ENCODE measurements around the gene ACP7. TPM values are rescaled to one million over a fixed set of nuclear protein-coding genes. Genes with fewer than 3 reads are reported as not detected.
A peak's percentile ranks its signal among the peaks of the same experiment; 100 is the strongest.
"Not testable (repeated sequence)": the region's sequence is repeated elsewhere in the genome, so short reads cannot be mapped to it uniquely, and the experiment has no call there.

Gene ACP7
- total RNA-seq, 1 donor from 2014 or later: not detected

- ATAC-seq: no peak
- Histone ChIP-seq H3K36me3 (no peaks in the 10 kb centered on the region), H3K4me1 (peaks cover 69% of the 10 kb centered on the region), H3K4me3 (no peak overlapping the region), H3K27me3 (ENCODE audit: low read depth) (no peaks in the 10 kb centered on the region), H3K27ac (no peak overlapping the region), H3K9me3 (no peaks in the 10 kb centered on the region)
- TF ChIP-seq CTCF (IDR thresholded peaks at IDR 0.05): no peak
- no peak for DNase-seq
- intact Hi-C loops (cut with DNase I): no loop called here
Observed at GRCh38 chr19:39140594-39140993, 56.4 kb downstream of the ACP7 start.

DNA sequence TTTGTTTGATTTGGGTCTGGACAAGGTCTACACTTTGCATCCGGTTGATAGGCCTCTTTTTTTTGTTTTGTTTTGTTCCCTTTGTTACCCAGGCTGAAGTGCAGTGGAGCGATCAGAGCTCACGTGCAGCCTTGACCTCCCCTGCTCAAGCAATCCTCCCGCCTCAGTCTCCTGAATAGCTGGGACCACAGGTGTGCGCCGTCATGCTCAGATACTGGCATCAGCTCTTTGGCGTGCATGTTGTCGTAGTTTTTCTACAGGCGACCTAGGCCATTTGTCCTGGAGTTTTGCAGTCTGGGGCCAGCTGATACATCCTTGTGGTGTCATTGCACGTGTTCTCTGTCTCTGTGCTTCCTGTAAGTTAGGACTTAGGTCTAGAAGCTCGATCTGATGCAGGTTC, 57.8 kb downstream of the ACP7 start:
- Histone ChIP-seq H3K4me3 (no peak overlapping the region), H3K4me1 (peaks cover 70% of the 10 kb centered on the region), H3K36me3 (no peaks in the 10 kb centered on the region), H3K9me3 (no peaks in the 10 kb centered on the region), H3K27me3 (ENCODE audit: low read depth) (no peaks in the 10 kb centered on the region), H3K27ac (no peak overlapping the region)
- no peak for TF ChIP-seq CTCF (IDR thresholded peaks at IDR 0.05)
- intact Hi-C loops (cut with DNase I): no loop called here
- ATAC-seq (no peak), DNase-seq (no peak)

DNA sequence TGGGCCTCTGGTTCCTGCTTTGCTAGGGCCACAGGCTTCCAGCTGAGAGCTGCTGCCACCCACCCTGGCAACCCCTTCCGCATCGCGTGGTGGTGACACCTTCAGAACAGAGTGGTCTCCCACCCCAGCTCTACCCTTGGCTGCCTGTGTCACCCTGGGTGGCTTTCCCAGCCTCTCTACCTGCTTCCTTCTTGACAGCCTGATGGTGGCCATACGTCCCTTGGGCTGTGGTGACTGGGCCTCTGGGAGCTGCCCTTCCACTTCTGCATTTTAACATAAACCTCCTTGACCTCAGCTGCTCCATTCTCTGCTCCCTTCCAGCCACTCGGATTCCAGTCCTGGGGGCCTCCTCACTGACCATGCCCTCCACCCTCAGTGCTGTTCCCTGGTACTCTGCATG, 58.5 kb downstream of the ACP7 start:
- Histone ChIP-seq H3K27me3 (ENCODE audit: low read depth) (no peaks in the 10 kb centered on the region), H3K4me3 (no peak overlapping the region), H3K4me1 (peaks cover 70% of the 10 kb centered on the region), H3K36me3 (no peaks in the 10 kb centered on the region), H3K9me3 (no peaks in the 10 kb centered on the region), H3K27ac (no peak overlapping the region)
- no peak for ATAC-seq
- intact Hi-C loops (cut with DNase I): no loop called here
- DNase-seq: no peak
- no peak for TF ChIP-seq CTCF (IDR thresholded peaks at IDR 0.05)

DNA sequence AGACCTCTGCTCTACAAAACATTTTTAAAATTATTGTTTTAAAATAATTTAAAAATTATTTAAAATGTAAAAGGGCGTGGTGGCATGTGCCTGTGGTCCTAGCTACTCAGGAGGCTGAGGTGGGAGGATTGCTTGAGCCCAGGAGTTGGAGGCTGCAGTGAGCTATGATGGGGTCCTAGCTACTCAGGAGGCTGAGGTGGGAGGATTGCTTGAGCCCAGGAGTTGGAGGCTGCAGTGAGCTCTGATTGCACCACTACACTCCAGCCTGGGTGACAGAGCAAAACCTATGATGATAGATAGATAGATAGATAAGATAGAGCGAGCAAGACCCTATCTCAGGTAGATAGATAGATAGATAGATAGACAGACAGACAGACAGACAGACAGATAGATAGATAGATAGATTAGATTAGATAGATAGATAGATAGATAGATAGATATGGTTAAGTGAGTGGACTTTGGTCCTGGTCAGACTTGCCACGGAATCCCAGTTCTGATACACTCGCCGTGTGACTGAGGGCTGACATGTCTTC, 59.7 kb downstream of the ACP7 start:
- peak overlapping the region; percentile 73 for H3K27ac ChIP-seq
- H3K27me3 ChIP-seq (ENCODE audit: low read depth); ATAC-seq; H3K36me3 ChIP-seq; DNase-seq; H3K9me3 ChIP-seq; intact Hi-C loops (cut with DNase I): not testable (repeated sequence)
- H3K4me1 ChIP-seq: peaks cover 62% of the 10 kb centered on the region
- H3K4me3 ChIP-seq: peak overlapping the region; percentile 27

DNA sequence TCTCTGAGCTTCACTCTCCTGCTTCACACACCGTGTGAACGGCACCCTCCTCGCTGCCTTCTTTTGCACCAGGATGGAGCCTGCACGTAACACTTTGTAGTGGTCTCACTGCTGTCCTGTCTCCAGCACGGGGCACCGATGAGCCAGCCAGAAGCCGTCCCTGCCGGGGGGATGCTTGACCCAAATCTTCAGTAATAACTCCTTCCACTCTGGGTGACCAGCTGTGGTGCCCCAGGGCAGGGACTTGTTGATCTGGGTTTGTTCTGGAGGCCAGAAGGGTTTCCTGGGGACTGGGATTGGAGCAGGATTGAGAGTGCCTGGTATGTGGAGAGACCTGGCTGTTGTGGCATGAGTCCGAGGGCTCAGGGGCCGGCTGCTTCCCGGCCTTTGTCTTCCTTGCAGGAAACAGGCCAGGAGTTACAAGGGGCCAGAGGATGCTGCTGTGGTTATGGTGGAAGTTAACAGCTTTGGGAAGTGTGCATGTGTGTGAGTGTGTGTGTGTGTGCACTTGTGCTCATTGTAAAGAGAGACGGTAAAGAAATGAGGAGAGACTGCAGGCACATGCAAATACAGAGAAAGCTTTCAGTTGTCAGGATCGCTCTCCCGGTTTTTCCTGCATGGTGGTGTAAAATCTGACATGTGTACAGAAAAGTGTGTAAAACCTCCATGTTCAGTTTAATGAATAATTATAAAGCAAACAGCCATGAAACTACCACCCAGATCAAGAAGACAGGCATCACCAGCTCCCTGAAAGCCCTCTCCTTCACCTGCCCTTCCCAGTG, 60.3 kb downstream of the ACP7 start:
- ATAC-seq (peak; percentile 71 to 75), DNase-seq (no peak)
- no peak for TF ChIP-seq CTCF (IDR thresholded peaks at IDR 0.05)
- intact Hi-C loops (cut with DNase I): no loop called here
- H3K4me1 ChIP-seq: peaks cover 59% of the 10 kb centered on the region
- H3K27ac ChIP-seq: peak overlapping the region; percentile 73
- H3K27me3 ChIP-seq (ENCODE audit: low read depth): no peaks in the 10 kb centered on the region
- no peaks in the 10 kb centered on the region for H3K9me3 ChIP-seq
- peaks cover 7% of the 10 kb centered on the region for H3K36me3 ChIP-seq
- peak overlapping the region; percentile 27 for H3K4me3 ChIP-seq
